Liver (tissue), 3 donors: ENCODE data around the gene LIMA1.

ENCODE experiments used
- CTCF ChIP-seq: fragments of 150-350 bp; IDR thresholded peaks from 2 replicates; pipeline ENCODE4 v1.5.1; 2017; ENCODE audit warnings: improper control_type of control experiment, low read depth, low read length; ENCODE audit not compliant: missing input control
- GABPA ChIP-seq, 2 donors: IDR thresholded peaks in 1 of 2; conservative IDR thresholded peaks in 1 of 2; 2 replicates each; pipeline ENCODE4 v1.6.1; 2016; ENCODE audit warnings: antibody characterized with exemption in 2 of 2, mild to moderate bottlenecking in 1 of 2, moderate library complexity in 1 of 2
- HNF4A ChIP-seq, 2 donors: conservative IDR thresholded peaks; 2 replicates each; pipeline ENCODE4 v1.6.1; 2016; ENCODE audit warnings: antibody characterized with exemption in 2 of 2, mild to moderate bottlenecking in 2 of 2
- MAX ChIP-seq: IDR thresholded peaks from 2 replicates; pipeline ENCODE4 v1.6.1; 2016; ENCODE audit warnings: antibody characterized with exemption
- RAD21 ChIP-seq, 2 donors: IDR thresholded peaks; 2 replicates each; pipeline ENCODE4 v1.6.1; 2016; ENCODE audit warnings: antibody characterized with exemption in 2 of 2, mild to moderate bottlenecking in 2 of 2
- REST ChIP-seq: IDR thresholded peaks from 2 replicates; pipeline ENCODE4 v1.6.1; 2016; ENCODE audit warnings: antibody characterized with exemption, mild to moderate bottlenecking
- SP1 ChIP-seq: IDR thresholded peaks from 2 replicates; pipeline ENCODE4 v1.6.1; 2018; ENCODE audit warnings: antibody characterized with exemption, mild to moderate bottlenecking
- TAF1 ChIP-seq: conservative IDR thresholded peaks from 2 replicates; pipeline ENCODE4 v1.6.1; 2016; ENCODE audit warnings: antibody characterized with exemption, mild to moderate bottlenecking
- YY1 ChIP-seq: IDR thresholded peaks from 2 replicates; pipeline ENCODE4 v1.6.1; 2016; ENCODE audit warnings: antibody characterized with exemption, mild to moderate bottlenecking
- donor health status: healthy.
- donor health status: healthy.

GRCh38 chr12:50187084-50187900 lies 96.0 kb downstream of the LIMA1 start:
- no peak for TF ChIP-seq CTCF
- no peak for TF ChIP-seq TAF1
- TF ChIP-seq RAD21 (IDR thresholded peaks at IDR 0.05) = no peak
- no peak for TF ChIP-seq HNF4A (conservative IDR thresholded peaks at IDR 0.05)
- no peak for TF ChIP-seq YY1
- no peak for TF ChIP-seq REST
- TF ChIP-seq MAX = no peak
- TF ChIP-seq SP1 = no peak
- no peak for TF ChIP-seq GABPA (IDR thresholded peaks at IDR 0.05 in 1 of 2, conservative IDR thresholded peaks at IDR 0.05 in 1 of 2)
